ENCODE measurements around the gene ARPC1A. TPM values are rescaled to one million over a fixed set of nuclear protein-coding genes. Genes with fewer than 3 reads are reported as not detected.
"Not testable (repeated sequence)": the region's sequence is repeated elsewhere in the genome, so short reads cannot be mapped to it uniquely, and the experiment has no call there.

Gene ARPC1A
- total RNA-seq, 1 donor from 2014 or later: 127 TPM

DNA sequence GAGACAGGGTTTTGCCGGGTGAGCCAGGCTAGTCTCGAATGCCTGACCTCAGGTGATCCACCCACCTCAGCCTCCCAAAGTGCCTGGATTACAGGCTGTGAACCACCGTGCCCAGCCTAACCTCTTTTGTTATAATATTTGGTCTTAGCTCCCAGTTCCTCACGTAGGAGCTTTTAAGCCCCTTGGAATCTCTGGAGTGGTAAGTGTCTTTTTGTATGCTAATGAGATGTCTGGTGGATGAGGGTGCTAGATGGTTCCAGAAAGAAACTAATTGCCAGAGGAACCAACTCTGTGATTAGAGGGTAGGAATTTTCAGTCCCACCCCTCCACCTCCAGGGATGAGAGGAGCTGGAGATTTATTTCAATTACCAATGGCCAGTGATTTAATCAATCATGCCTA, 5.3 kb upstream of the ARPC1A start:
- DNase-seq (ENCODE audit: low spot score): no peak

GRCh38 chr7:99322659-99323058, 3.0 kb upstream of the ARPC1A start:
- DNase-seq (ENCODE audit: low spot score): not testable (repeated sequence)

DNA sequence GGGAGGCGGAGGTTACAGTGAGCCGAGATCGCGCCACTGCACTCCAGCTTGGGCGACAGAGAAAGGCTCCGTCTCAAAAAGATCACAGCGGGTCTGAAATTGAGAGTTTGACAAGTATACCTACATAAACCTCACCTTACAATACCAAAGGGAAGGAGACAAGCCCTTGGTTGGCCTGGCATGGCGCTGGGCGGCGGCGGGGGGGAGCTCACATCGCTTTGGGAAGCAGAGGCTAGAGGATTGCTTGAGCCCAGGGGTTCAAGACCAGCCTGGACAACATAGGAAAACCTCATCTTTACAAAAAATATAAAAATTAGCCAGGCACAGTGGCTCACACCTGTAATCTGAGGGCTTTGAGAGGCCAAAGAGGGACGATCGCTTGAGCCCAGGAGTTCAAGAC, 1.1 kb upstream of the ARPC1A start:
- DNase-seq (ENCODE audit: low spot score): no peak

DNA sequence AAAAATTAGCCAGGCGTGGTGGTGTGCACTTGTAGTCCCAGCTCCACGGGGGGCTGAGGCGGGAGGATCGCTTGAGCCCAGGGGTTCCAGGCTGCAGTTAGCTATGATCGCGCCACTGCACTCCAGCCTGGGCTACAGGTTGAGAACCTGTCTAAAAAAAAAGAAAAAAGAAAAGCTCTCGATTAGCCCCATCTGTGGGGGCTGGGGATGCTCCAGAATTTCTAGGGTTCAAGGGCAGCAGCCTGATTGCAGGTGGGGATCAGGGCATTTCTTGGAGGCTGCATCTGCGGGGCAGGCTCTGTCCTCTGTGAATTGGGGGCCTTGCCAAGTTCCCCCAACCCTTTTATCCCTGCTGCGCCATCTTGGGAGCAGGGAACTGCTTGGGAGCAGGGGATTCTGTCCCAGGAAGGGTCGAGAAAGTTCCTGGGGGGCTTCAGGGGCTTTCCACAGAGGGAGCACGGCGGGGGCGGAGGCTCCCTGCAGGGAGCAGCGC, 651 bp upstream of the ARPC1A start:
- no peak for DNase-seq (ENCODE audit: low spot score)

DNA sequence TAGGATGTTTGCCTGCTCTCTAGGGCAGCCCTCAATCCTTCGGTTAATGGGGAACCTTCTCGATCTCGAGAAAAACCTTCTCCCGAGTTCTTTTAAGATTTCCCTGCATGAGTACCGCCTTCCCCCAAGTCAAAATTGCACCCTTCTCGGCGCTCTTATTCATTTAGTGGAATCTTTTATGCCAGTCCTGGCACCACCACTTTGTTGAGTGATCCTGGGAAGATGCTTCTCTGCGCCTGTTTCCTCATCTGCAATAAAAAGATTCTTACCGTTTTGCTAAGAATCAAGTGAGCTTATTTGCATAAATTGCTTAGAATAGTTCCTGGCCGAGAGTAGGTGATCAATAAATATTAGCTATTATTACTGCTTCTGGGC, 697 bp downstream of the ARPC1A start:
- DNase-seq (ENCODE audit: low spot score): no peak

DNA sequence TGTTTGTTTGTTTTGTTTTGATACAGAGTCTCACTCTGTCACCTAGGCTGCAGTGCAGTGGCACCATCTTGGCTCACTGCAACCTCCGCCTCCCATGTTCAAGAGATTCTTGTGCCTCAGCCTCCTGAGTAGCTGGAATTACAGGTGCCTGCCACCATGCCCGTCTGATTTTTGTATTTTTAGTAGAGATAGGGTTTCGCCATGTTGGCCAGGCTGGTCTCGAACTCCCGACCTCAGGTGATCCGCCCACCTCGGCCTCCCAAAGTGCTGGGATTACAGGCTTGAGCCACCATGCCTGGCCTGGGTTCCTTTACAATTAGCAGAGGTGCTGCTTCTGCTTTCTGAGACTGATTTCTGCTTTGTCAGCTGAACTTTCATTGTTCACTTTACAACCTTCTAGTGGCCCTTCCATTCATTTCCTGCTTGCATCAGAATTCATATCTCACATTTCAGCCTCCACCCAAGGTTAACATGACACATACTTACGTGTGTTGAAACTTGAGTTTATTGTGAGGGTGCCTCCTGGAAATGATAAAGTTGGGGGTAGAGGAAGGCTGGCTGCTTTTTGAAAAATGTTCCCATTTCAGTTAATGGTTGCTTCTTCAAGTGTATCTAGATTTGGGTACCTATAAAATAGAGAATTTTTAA, 4.7 kb downstream of the ARPC1A start:
- not testable (repeated sequence) for DNase-seq (ENCODE audit: low spot score)

DNA sequence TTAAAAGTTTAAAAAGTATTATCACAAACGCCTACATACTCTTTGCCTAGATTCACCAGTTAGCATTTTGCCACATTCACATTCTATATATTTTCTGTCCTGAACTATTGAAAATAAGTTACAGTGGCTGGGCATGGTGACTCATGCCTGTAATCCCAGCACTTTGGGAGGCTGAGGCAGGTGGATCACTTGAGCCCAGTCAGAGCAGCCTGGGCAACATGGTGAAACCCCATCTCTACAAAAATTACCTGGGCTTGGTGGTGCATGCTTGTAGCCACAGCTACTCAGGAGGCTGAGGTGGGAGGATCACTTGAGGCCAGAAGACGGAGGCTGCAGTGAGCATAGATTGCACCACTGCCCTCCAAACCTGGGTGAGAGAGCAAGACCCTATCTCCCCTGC, 5.3 kb downstream of the ARPC1A start:
- DNase-seq (ENCODE audit: low spot score): no peak

DNA sequence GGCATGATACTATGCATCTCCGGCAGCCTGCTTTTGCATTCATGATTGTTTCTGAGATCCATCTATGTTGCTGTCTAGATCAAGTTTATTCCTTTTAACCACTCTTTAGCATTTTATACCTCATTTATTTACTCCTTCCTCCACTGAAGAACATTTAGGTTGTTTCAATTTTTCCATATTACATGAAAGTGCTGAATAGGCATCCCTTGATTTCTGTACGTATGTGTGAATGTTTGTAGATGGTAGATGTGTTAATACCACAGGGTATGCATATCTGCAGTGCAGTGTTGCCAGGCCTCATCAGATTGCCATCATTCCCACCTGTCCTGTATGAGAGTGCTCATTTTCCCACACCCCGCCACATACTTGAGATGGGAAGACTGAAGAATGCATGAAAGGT, 13.9 kb downstream of the ARPC1A start:
- DNase-seq (ENCODE audit: low spot score): no peak

GRCh38 chr7:99340659-99341058, 15.0 kb downstream of the ARPC1A start:
- DNase-seq (ENCODE audit: low spot score): no peak

GRCh38 chr7:99344061-99344647, 18.5 kb downstream of the ARPC1A start:
- DNase-seq (ENCODE audit: low spot score): no peak

DNA sequence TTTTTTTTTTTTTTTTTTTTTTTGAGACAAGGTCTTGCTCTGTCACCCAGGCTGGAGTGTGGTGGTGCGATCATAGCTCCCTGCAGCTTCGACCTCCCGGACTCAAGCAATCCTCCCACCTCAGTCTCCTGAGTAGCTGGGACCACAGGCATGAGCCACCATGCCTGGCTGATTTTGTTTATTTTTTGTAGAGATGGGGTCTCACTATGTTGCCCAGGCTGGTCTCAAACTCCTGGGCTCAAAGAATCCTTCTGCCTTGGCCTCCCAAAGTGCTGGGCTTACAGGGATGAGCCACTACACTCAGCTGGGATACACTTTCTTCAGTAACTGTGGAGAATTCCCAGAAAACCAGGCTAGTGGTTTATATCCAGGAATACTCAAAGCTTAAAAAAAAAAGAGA, 24.9 kb downstream of the ARPC1A start:
- not testable (repeated sequence) for DNase-seq (ENCODE audit: low spot score)

- no peak for DNase-seq (ENCODE audit: low spot score)
These were observed 26.5 kb downstream of the ARPC1A start for GRCh38 chr7:99352247-99352646.

DNA sequence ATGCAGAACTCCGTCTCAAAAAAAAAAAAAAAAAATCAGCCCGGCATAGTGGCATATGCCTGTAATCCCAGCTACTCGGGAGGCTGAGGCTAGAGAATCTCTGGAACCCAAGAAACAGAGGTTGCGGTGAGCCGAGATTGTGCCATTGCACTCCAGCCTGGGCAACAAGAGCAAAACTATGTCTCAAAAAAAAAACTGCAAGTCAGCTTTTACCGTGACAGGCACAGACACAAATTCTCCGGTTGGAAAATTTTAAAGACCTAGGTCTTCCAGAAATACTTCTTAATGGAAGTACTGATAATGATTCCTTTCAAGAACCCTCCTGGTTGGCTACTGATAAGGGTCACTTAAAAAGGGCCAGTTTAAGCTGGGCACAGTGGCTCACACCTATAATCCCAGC, 29.4 kb downstream of the ARPC1A start:
- DNase-seq (ENCODE audit: low spot score): no peak

DNA sequence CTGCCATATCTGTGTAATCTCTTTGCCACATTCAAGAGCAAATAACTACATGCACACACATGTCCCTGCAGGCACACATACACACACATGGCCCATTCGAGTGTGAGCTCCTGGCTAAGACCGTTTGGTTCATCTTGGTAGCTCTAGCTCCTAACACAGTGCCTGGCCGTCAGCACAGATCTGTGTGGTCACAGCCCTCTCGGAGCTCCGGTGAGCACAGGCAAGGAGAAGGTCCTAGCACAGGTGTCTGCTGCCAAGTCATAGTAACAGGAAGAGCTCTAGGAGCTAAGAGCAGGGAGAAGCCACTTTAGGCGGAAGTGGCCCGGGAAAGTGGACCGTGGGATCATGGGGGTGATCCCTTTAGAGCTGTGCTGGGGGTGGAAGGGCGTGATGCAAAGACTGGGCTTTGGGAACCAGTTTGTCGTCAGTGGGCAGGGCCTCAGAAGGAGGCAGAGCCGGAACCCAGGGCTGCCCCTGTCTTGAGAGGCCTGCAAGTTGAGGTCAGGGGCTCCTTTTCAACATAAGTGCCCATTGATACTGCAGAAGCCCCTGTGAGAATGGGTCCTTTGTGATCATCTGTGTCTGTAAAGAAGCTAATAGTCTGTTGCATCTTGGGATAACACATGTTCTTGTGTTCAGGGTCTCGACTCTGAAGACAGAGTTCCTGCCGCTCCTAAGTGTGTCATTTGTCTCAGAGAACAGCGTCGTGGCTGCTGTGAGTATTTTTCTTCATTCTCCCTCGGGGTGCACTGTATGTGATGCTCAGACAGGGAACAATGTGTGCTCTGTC, 32.2 kb downstream of the ARPC1A start:
- no peak for DNase-seq (ENCODE audit: low spot score)

DNA sequence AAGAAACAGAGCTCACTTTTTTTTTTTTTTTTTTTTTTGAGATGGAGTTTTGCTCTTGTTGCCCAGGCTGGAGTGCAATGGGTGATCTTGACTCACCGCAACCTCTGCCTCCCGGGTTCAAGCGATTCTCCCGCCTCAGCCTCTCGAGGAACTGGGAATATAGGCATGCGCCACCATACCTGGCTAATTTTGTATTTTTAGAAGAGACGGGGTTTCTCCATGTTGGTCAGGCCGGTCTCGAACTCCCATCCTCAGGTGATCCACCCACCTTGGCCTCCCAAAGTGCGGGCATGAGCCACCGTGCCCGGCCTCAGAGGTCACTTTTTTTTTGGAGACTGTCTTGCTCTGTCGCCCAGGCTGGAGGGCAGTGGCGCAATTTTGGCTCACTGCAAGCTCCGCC, 32.8 kb downstream of the ARPC1A start:
- DNase-seq (ENCODE audit: low spot score): not testable (repeated sequence)

DNA sequence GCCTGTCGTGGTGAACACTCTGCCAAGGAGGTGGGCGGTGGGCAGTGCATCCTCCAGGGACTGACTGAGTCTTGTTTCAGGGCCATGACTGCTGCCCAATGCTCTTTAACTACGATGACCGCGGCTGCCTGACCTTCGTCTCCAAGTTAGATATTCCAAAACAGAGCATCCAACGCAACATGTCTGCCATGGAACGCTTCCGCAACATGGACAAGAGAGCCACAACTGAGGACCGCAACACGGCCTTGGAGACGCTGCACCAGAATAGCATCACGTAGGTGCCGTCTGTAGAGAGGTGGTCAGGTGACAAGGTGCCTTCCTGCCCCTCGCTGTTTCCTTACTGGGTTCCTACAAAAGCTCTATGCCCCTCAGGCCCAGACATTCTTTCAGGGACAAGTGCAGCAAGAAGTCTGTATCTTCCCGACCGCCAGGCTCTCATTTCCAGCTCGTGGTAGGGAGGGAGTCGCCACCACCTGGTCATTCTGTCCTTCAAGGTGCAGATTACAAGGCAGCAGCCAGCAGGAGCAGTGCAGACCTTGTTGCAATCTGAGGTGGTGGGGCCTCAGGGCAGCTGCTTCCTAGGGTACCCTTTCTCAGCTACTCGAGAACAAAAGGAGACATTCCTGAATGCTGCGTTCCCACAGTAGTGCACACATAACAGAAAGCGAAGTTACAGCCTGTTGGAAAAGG, 33.9 kb downstream of the ARPC1A start:
- no peak for DNase-seq (ENCODE audit: low spot score)

DNA sequence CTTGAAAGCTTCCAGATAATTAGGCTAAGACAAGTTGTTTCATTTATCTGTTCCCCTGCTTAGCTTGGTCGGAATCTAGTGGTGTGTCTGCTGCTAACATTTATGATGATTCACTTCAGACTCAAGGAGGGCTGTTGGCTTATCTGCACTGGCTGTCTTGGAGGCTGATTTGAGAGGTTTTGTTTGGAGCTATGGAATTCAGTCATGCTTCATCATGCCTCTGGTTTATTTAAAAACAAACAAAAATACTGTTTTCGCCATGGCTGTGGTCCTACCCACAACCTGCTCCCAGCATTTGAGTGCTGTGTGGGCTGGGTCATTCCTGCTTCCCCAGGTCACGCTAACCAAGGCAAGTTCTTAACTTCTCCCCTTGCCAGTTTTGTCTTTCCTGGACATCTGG, 37.1 kb downstream of the ARPC1A start:
- no peak for DNase-seq (ENCODE audit: low spot score)

DNA sequence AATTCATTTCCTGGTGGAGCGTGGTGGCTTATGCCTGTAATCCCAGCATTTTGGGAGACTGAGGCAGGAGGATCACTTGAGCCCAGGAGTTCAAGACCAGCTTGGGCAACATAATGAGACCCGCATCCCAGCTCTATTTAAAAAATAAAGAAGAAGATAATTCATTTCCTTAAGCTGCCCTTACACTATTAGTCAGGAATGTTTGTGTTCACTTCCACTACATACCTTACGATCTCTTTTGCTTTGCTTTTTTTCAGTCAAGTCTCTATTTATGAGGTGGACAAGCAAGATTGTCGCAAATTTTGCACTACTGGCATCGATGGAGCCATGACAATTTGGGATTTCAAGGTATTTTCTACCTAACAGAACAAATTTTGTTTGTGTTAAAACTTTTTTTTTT, 37.6 kb downstream of the ARPC1A start:
- no peak for DNase-seq (ENCODE audit: low spot score)

DNA sequence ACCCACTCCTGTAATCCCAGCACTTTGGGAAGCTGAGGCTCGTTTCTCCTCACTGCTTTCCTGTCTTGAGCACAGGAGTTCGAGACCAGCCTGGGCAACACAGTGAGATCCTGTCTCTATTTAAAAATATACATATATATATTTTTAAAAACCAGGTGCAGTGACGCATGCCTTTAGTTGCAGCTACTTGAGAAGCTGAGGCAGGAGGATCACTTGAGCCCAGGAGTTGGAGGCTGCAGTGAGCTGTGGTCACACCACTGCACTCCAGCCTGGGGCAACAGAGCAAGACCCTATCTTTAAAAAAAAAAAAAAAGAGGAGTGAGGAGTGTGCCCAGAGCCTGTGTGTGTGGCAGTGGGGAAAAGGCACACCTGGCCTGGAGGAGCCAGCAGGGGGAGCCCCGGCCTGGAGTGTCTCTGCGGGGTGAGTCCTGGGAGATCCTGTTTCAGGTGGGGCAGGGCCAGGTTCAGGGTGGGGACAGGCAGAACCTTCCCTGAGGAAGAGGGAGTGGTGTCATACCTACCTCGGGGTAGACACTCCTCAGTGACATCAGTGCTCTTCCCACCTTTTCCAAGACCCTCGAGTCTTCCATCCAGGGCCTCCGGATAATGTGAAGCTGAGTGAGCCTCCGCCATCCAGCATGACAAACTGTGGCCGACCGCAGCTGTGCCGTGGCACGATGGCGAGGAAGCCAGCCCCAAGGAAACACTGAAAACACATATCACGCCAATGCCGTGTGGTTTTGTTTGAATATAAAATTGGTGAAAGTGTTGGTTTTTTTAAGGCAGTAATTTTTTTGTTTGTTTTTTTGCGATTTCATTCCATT, 39.8 kb downstream of the ARPC1A start:
- no peak for DNase-seq (ENCODE audit: low spot score)

- no peak for DNase-seq (ENCODE audit: low spot score)
These were observed 40.9 kb downstream of the ARPC1A start for GRCh38 chr7:99366646-99367045.

- DNase-seq (ENCODE audit: low spot score): no peak
These were observed 43.2 kb downstream of the ARPC1A start for GRCh38 chr7:99368750-99369389.

All from ureter (tissue), 1 donor.